ENCODE results near the gene LRRC39.
"Not testable (repeated sequence)": the region's sequence is repeated elsewhere in the genome, so short reads cannot be mapped to it uniquely, and the experiment has no call there.

The LRRC39 gene

GRCh38 chr1:100178091-100178490 is at the start of gene LRRC39:
LRRC39 (minus strand) TSS chr1:100178256; CDS start chr1:100168516, 9,740 bp downstream.
- no peak for DNase-seq (ENCODE audit: low read depth, low spot score)

- DNase-seq (ENCODE audit: low read depth, low spot score): no peak
Observed at GRCh38 chr1:100222428-100222827, 44.4 kb upstream of the LRRC39 start.

GRCh38 chr1:100219883-100220282 is 41.8 kb upstream of the LRRC39 start:
- no peak for DNase-seq (ENCODE audit: low read depth, low spot score)

GRCh38 chr1:100219457-100219856 is 41.4 kb upstream of the LRRC39 start:
- DNase-seq (ENCODE audit: low read depth, low spot score): no peak

- DNase-seq (ENCODE audit: low read depth, low spot score): no peak
Observed at GRCh38 chr1:100217834-100218233, 39.8 kb upstream of the LRRC39 start.

DNA sequence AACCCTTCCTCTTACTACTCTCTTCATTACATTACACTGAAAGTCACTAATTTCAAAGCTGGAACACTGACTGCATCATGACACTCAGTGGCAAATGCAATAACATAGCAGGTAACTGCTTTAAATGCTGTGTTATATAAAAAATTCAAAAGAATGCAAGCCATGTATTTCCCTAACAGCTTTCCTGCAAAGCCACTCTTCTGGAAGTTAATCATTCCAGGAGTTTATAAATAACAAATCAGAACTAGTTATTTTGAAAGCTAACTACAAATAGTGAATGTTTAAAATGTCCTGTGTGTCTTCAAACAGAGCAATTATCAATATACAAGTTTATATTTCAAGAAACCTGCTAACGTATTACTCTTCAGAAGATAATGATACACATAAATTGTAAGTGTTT is 37.0 kb upstream of the LRRC39 start:
- DNase-seq (ENCODE audit: low read depth, low spot score): no peak

DNA sequence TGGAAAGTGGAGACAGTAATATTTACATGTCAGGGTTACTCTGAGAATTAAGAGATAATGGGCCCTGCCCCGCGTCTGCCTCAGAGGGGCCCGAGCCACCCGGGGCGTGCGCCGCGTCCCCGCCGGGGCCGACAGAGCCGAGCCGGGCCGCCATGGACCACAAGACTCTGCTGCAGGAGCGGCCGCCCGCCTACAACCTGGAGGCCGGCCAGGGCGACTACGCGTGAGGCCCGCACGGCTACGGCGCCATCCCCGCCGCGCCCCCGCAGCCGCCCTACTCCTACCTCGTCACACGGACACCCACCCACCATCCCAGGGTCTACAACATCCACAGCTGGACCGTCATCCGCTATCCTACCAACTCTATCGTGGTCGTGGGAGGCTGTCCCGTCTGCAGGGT is 35.1 kb upstream of the LRRC39 start:
- no peak for DNase-seq (ENCODE audit: low read depth, low spot score)

GRCh38 chr1:100206301-100206700 is 28.2 kb upstream of the LRRC39 start:
- no peak for DNase-seq (ENCODE audit: low read depth, low spot score)

DNA sequence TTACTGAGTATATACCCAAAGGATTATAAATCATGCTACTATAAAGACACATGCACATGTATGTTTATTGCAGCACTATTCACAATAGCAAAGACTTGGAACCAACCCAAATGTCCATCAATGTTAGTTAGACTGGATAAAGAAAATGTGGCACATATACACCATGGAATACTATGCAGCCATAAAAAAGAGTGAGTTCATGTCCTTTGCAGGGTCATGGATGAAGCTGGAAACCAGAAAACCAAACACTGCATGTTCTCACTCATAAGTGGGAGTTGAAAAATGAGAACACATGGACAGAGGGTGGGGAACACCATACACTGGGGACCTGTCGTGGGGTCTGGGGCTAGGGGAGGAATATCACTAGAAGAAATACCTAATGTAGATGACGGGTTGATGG is 27.5 kb upstream of the LRRC39 start:
- not testable (repeated sequence) for DNase-seq (ENCODE audit: low read depth, low spot score)

- not testable (repeated sequence) for DNase-seq (ENCODE audit: low read depth, low spot score)
Observed at GRCh38 chr1:100205103-100205502, 27.0 kb upstream of the LRRC39 start.

GRCh38 chr1:100202703-100203102 is 24.6 kb upstream of the LRRC39 start:
- not testable (repeated sequence) for DNase-seq (ENCODE audit: low read depth, low spot score)

- DNase-seq (ENCODE audit: low read depth, low spot score): not testable (repeated sequence)
Observed at GRCh38 chr1:100200060-100200459, 22.0 kb upstream of the LRRC39 start.

- no peak for DNase-seq (ENCODE audit: low read depth, low spot score)
Observed at GRCh38 chr1:100198596-100198995, 20.5 kb upstream of the LRRC39 start.

DNA sequence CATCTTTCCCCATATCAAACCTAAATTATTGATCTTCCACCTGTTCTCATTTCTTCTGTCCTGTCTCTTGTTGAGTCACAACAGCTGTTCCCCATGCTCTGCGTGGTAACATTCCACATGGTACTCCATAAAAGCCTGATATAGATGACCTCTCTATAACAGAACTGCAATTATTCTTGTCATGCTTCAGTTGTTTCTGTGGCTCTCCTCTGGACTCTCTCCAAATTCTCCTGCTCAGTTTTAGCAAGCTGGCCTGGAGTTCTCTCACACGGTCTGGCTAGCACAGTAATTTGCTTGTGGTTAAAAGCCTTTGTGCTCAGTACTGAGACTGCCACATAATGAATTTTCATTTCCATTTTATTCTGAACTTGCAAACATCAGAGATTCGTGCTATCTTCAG is 10.6 kb upstream of the LRRC39 start:
- DNase-seq (ENCODE audit: low read depth, low spot score): no peak

DNA sequence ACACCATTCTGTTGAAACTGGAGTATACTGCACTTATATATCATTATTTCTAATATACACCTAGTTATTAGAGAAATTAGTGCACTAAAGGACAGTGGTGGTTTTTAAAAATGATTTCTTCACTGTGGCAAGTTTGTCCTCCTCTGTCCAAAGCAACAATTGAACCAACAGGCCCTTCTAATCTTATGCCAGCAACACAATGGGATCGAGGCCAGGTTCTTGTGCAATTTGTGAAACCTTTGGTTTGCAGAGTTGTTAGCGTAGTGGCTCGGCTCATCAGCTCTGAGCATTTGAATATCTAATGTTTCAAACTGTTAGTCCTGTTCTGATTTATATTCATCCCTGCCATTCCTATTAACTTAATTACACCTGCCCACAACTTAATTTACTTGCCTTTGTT is 9.9 kb upstream of the LRRC39 start:
- DNase-seq (ENCODE audit: low read depth, low spot score): no peak

GRCh38 chr1:100184536-100184935 is 6.5 kb upstream of the LRRC39 start:
- no peak for DNase-seq (ENCODE audit: low read depth, low spot score)

DNA sequence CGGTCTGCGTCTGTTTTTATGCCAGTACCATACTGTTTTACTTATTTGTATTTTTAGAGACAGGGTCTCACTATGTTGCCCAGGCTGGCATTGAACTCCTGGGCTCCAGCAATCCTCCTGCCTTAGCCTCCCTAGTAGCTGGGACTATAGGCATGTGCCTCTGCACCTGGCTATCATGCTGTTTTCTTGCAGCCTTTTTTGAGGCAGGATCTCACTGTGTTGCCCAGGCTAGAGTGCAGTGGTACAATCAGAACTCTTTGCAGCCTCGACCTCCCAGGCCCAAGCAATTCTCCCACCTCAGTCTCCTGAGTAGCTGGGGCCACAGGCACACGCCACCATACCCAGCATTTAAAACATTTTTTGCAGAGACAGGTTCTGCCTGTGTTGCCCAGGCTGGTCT is 5.3 kb upstream of the LRRC39 start:
- DNase-seq (ENCODE audit: low read depth, low spot score): no peak

GRCh38 chr1:100177295-100178041 is 588 bp downstream of the LRRC39 start:
- DNase-seq (ENCODE audit: low read depth, low spot score): no peak

DNA sequence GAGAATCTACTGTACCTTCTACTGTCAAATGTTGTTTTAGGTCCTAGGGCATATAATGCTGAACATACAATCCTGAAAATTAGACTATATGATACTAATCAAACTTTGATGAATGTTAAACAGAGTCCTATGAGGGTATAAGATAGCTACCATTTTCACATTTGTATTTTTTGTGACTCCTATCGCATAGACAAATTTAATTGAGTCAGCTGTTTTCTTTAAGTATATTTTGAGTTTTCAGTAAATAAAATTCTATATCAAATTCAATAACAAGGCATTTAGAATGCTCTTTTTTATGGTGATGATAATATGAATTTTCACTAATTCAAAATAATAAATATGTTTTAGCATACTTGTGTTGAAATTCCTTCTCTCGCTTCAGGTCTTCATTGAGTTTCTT is 10.0 kb downstream of the LRRC39 start:
- no peak for DNase-seq (ENCODE audit: low read depth, low spot score)

DNA sequence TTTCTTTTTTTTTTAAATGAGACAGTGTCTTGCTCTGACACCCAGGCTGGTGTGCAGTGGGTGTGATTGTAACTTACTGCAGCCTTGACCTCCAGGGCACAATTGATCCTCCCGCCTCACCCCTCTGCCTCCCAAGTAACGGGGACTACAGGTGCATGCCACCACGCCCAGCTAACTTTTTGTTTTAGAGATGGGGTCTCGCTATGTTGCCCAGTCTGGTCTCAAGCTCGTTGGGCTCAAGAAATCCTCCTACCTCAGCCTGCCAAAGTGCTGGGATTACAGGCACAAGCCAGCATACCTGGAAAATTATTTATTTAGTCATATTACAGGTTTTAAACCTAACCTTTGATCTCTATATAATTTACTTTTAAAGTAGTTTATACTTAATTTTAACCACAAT is 13.4 kb downstream of the LRRC39 start:
- no peak for DNase-seq (ENCODE audit: low read depth, low spot score)

DNA sequence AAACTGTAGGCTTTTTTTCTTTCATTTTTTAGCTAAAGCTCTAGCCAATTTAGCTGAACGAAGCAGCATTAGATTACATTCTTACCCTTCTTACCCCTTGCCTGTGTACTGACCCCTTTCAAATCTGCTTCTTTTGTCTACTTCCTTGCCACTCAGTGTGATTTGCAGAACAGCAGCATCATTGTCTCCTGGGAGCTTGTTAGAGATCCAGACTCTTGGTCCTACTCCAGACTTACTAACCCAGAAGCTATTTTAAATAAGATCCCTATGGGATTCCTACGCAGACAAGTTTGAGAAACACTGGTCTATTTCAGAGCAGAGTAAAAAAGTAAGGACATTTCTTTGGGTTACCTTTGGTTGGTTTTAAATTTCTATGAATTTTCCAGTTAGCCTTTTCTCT is 13.8 kb downstream of the LRRC39 start:
- no peak for DNase-seq (ENCODE audit: low read depth, low spot score)

GRCh38 chr1:100162881-100163280 is 15.2 kb downstream of the LRRC39 start:
- no peak for DNase-seq (ENCODE audit: low read depth, low spot score)

DNA sequence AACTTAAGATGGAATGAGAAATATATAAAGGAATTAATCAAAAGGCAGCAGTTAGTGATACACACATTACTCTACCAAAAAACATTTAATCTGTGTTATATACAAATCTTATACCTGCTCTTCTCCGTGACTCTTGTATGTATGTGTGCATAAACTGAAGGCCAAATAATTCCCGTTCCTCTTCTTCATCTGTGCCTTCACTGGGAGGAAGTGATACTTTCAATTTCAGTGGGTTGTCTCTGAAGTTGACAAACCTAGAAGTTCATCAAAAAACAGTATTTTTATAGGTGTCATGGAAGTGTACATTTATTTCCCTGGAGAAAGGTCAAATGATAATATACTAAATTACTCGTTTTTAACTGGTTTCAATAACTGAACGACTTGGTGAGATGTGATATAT is 25.8 kb downstream of the LRRC39 start:
- DNase-seq (ENCODE audit: low read depth, low spot score): no peak

DNA sequence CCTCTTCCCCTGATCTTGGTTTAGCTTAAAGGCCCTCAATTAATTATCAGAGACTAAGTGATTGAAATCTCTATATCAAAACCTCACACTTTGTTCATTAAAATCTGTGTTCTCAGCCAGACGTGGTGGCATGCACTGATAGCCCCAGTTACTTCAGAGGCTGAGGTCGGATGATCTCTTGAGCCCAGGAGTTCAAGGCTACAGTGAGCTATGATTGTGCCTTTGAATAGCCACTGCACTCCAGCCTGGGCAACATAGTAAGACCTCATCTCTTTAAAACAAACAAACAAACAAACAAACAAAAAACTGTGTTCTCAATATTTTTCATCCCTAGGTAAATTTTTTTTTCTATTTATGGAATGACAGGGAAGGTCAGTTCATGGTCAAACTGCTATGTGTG is 26.4 kb downstream of the LRRC39 start:
- no peak for DNase-seq (ENCODE audit: low read depth, low spot score)

Data from iPS DF 19.7 (cell line).